Memory B cell (primary cell): Measurements from ENCODE around the gene PRKCD.
A peak's percentile ranks its signal among the peaks of the same experiment; 100 is the strongest.

Source experiments
- ATAC-seq: fragments of 150-1000 bp; cut with Tn5 transposase; 2 replicates; pipeline ENCODE4 v1.10.0; 2021; ENCODE audit warnings: low read depth, mild to moderate bottlenecking, moderate library complexity
- DNase-seq, 2 donors: peaks; one replicate each; pipeline ENCODE4 v3.0.0; 2022; ENCODE audit warnings: low spot score in 2 of 2
- H3K27ac Mint-ChIP-seq: one replicate; pipeline ENCODE4 v1.8.0; 2022; ENCODE audit warnings: mild to moderate bottlenecking, moderate library complexity, mixed read lengths
- H3K27me3 Mint-ChIP-seq: one replicate; pipeline ENCODE4 v1.8.0; 2022; ENCODE audit warnings: mixed read lengths
- H3K36me3 Mint-ChIP-seq: one replicate; pipeline ENCODE4 v1.8.0; 2022; ENCODE audit warnings: mild to moderate bottlenecking, mixed read lengths
- H3K4me1 Mint-ChIP-seq: one replicate; pipeline ENCODE4 v1.8.0; 2022; ENCODE audit warnings: mixed read lengths
- H3K4me3 Mint-ChIP-seq: one replicate; pipeline ENCODE4 v1.8.0; 2022; ENCODE audit warnings: mild to moderate bottlenecking, moderate library complexity, mixed read lengths
- H3K9me3 Mint-ChIP-seq: one replicate; pipeline ENCODE4 v1.8.0; 2022; ENCODE audit warnings: mixed read lengths

The PRKCD gene

GRCh38 chr3:53234130-53234840 is 73.3 kb downstream of the PRKCD start:
- DNase-seq = no peak
- H3K36me3 Mint-ChIP-seq = peaks cover 22% of the 10 kb centered on the region
- ATAC-seq = no peak

GRCh38 chr3:53234841-53235232 is 73.8 kb downstream of the PRKCD start:
- Mint-ChIP-seq H3K4me3 (no peak overlapping the region), H3K4me1 (no peaks in the 10 kb centered on the region), H3K27me3 (no peaks in the 10 kb centered on the region), H3K9me3 (no peaks in the 10 kb centered on the region), H3K27ac (no peak overlapping the region), H3K36me3 (peaks cover 24% of the 10 kb centered on the region)
- ATAC-seq (no peak), DNase-seq (no peak)

More at GRCh38 chr3:53234130-53234840, 73.3 kb downstream of the PRKCD start:
- Mint-ChIP-seq H3K27ac (no peak overlapping the region), H3K4me1 (no peaks in the 10 kb centered on the region), H3K4me3 (no peak overlapping the region), H3K9me3 (no peaks in the 10 kb centered on the region), H3K27me3 (no peaks in the 10 kb centered on the region)

GRCh38 chr3:53235545-53235944 is 74.5 kb downstream of the PRKCD start:
- Mint-ChIP-seq H3K9me3 (no peaks in the 10 kb centered on the region), H3K4me3 (no peak overlapping the region), H3K36me3 (peaks cover 24% of the 10 kb centered on the region), H3K27ac (no peak overlapping the region), H3K4me1 (no peaks in the 10 kb centered on the region), H3K27me3 (no peaks in the 10 kb centered on the region)
- no peak for ATAC-seq
- no peak for DNase-seq

- no peak for ATAC-seq
- Mint-ChIP-seq H3K27me3 (no peaks in the 10 kb centered on the region), H3K4me1 (no peaks in the 10 kb centered on the region), H3K9me3 (no peaks in the 10 kb centered on the region), H3K36me3 (peaks cover 24% of the 10 kb centered on the region), H3K4me3 (no peak overlapping the region), H3K27ac (no peak overlapping the region)
- DNase-seq = no peak
These were observed 75.3 kb downstream of the PRKCD start for GRCh38 chr3:53236112-53236841.

GRCh38 chr3:53238051-53238850 is 77.2 kb downstream of the PRKCD start:
- H3K4me3 Mint-ChIP-seq = no peak overlapping the region
- peaks cover 20% of the 10 kb centered on the region for H3K36me3 Mint-ChIP-seq
- H3K4me1 Mint-ChIP-seq = no peaks in the 10 kb centered on the region
- DNase-seq (no peak), ATAC-seq (no peak)
- H3K27me3 Mint-ChIP-seq = no peaks in the 10 kb centered on the region
- no peaks in the 10 kb centered on the region for H3K9me3 Mint-ChIP-seq
- no peak overlapping the region for H3K27ac Mint-ChIP-seq

- Mint-ChIP-seq H3K36me3 (peaks cover 17% of the 10 kb centered on the region), H3K27me3 (no peaks in the 10 kb centered on the region), H3K27ac (no peak overlapping the region), H3K9me3 (no peaks in the 10 kb centered on the region), H3K4me1 (peaks cover 2% of the 10 kb centered on the region), H3K4me3 (no peak overlapping the region)
- ATAC-seq (no peak), DNase-seq (no peak)
These were observed 77.9 kb downstream of the PRKCD start for GRCh38 chr3:53238886-53239285.

GRCh38 chr3:53239800-53240199 is 78.8 kb downstream of the PRKCD start:
- DNase-seq (no peak), ATAC-seq (no peak)
- H3K4me1 Mint-ChIP-seq = peaks cover 3% of the 10 kb centered on the region
- no peaks in the 10 kb centered on the region for H3K27me3 Mint-ChIP-seq
- peaks cover 17% of the 10 kb centered on the region for H3K36me3 Mint-ChIP-seq
- H3K27ac Mint-ChIP-seq = peak overlapping the region; percentile 81
- no peaks in the 10 kb centered on the region for H3K9me3 Mint-ChIP-seq
- no peak overlapping the region for H3K4me3 Mint-ChIP-seq

- Mint-ChIP-seq H3K4me3 (no peak overlapping the region), H3K9me3 (no peaks in the 10 kb centered on the region), H3K27me3 (no peaks in the 10 kb centered on the region), H3K36me3 (peaks cover 15% of the 10 kb centered on the region), H3K4me1 (peaks cover 5% of the 10 kb centered on the region), H3K27ac (peak overlapping the region; percentile 47)
- ATAC-seq (no peak), DNase-seq (no peak)
These were observed 80.3 kb downstream of the PRKCD start for GRCh38 chr3:53240989-53241972.

GRCh38 chr3:53242155-53242554 is 81.1 kb downstream of the PRKCD start:
- peaks cover 12% of the 10 kb centered on the region for H3K36me3 Mint-ChIP-seq

More at GRCh38 chr3:53242155-53242554, 81.1 kb downstream of the PRKCD start:
- Mint-ChIP-seq H3K4me1 (peaks cover 5% of the 10 kb centered on the region), H3K9me3 (no peaks in the 10 kb centered on the region), H3K27me3 (no peaks in the 10 kb centered on the region), H3K27ac (peak overlapping the region; percentile 47), H3K4me3 (no peak overlapping the region)
- DNase-seq (no peak), ATAC-seq (no peak)
